Medulla oblongata (tissue), 1 donor: ENCODE measurements around the gene EFNA4.
A peak's percentile ranks its signal among the peaks of the same experiment; 100 is the strongest.

ENCODE experiments used
- DNase-seq: peaks from one replicate; pipeline ENCODE4 v3.0.0-alpha.2; 2015; ENCODE audit errors: extremely low spot score

EFNA4 gene, protein sequence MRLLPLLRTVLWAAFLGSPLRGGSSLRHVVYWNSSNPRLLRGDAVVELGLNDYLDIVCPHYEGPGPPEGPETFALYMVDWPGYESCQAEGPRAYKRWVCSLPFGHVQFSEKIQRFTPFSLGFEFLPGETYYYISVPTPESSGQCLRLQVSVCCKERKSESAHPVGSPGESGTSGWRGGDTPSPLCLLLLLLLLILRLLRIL

DNA sequence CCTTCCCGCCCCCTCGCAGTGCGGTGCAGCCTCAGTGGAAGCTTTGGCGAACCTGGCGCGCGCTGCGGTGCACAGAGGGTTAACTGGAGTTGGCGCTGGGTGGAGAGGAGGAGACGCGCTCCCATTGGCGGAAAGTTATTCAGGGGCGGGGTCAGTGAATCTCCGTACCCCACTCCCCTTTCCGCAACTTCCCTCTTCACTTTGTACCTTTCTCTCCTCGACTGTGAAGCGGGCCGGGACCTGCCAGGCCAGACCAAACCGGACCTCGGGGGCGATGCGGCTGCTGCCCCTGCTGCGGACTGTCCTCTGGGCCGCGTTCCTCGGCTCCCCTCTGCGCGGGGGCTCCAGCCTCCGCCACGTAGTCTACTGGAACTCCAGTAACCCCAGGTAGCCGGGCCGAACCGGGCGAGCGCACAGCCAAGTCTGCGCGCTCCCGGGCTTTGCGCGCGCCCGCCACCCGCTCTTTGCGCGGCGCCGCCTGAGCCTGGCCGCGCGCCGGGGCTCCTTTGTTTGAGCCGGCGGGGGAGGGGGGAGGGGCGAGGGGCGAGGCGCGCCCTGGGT lies at the start of gene EFNA4:
Gene EFNA4, plus strand, starts transcription at position 191 of the 561 bp plus-strand sequence. Its CDS starts 84 bp downstream, at position 275.
- DNase-seq = peak; percentile 79

DNA sequence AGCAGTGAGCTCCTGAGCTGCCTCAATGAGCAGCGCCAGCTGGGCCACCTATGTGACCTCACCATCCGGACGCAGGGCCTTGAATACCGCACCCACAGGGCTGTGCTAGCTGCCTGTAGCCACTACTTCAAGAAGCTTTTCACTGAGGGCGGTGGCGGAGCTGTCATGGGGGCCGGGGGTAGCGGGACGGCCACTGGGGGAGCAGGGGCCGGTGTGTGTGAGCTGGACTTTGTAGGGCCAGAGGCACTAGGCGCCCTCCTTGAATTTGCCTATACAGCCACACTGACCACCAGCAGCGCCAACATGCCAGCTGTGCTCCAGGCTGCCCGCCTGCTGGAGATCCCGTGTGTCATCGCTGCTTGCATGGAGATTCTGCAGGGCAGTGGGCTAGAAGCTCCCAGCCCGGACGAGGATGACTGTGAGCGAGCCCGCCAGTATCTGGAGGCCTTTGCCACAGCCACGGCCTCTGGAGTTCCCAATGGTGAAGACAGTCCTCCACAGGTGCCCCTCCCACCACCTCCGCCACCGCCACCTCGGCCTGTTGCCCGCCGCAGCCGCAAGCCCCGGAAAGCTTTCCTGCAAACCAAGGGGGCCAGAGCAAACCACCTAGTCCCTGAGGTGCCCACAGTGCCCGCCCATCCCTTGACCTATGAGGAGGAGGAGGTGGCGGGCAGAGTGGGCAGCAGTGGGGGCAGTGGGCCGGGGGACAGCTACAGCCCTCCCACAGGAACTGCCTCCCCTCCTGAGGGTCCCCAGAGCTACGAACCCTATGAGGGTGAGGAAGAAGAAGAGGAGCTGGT lies 48.6 kb upstream of the EFNA4 start:
- no peak for DNase-seq

DNA sequence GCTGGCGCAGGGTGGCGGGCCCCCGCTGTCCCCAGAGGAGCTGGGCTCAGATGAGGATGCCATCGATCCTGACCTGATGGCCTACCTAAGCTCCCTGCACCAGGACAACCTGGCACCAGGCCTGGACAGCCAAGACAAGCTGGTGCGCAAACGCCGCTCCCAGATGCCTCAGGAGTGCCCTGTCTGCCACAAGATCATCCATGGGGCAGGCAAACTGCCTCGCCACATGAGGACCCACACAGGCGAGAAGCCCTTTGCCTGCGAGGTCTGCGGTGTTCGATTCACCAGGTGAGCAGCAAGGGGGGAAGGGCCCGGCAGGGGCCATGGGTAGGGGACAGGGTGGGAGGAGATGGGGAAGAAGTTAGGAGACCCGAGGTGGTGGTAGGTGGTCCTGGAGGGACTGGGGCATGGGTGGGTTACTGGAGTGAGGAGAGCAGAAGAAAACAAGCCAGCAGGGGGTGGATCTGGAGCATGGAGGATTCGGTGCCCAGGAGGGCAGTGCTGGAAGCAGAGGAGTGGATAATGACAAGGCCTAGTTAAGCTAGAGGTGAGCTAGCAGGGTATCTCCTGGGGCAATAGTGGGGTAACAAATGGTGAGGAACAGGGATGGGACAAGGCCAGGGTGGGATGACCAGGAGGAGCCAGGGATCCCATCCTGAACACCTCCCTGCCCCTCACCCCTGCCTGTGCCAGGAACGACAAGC lies 47.9 kb upstream of the EFNA4 start:
- DNase-seq = no peak

DNA sequence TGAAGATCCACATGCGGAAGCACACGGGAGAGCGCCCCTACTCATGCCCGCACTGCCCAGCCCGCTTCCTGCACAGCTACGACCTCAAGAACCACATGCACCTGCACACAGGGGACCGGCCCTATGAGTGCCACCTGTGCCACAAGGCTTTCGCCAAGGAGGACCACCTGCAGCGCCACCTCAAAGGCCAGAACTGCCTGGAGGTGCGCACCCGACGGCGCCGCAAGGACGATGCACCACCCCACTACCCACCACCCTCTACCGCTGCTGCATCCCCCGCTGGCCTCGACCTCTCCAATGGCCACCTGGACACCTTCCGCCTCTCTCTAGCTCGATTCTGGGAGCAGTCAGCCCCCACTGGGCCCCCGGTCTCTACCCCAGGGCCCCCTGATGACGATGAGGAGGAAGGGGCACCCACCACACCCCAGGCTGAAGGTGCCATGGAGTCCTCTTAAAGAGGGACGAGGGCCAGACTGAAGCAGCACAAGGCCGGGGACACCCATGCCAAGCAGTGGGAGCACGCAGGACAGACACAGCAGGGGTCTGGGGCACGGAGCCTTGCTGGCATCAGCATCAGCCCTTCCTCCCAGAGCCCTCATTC lies 47.2 kb upstream of the EFNA4 start:
- DNase-seq = no peak

DNA sequence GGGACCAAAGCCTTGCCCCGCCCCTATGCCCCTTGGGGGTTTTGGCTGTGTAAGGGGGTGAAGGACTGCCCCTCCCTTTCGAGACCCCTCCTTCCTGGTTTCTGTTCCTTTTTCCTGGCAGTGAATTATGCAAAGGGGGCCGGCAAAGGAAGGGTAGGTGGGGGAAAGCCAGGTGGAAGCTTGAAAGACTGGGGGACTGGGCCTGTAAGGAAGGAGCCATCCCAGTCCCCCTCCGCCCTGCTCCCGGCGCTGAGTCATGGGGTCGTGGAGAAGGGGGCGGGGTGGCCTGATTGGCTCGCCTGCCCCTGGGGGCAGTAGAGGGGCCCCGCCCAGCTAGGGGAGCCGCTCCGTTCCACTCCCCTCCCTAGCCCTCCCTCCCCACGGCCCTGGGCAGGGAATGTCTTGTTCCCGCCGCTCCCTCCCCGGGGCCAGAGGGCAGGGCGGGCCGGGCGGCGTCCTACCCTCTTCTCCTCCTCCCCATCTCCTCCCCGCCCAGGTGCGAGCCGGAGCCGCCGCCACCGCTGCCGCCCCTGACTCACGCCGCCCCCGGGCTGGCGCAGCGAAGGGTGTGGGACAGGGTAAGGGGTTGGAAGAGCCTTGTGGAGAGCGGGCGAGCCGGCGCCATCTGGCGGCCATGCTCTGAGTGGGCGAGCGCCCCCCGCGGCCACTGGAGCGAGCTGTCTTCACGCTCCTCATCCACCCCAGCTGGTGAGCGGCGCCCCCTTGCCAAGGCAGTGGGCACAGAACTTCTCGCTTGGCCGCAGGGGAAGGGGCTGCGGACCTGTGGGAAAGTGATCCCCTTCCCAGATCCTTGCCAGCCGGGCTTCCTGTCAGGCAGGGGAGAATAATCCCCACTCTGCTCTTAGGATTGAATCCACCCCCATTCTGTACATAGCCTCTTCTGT lies 46.2 kb upstream of the EFNA4 start:
- peak; percentile 93 for DNase-seq

DNA sequence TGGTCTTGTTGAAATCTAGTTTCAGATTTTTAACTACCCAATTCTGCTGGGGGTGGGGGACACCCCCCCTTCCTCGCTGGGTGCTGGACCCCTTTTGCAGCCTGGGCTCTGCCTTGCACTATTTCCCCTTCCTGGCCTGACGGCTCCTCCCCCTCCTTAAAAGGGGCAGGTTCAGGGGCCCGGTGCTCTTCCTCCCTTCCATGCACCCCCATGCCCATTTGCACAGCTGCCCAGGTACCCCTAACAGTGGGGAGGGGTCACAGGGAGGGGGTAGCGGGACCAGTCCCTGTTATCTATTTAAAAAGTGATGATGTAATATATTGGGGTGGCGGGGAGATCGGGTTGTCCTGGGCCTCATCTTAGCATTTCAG lies 45.6 kb upstream of the EFNA4 start:
- DNase-seq = peak; percentile 4

DNA sequence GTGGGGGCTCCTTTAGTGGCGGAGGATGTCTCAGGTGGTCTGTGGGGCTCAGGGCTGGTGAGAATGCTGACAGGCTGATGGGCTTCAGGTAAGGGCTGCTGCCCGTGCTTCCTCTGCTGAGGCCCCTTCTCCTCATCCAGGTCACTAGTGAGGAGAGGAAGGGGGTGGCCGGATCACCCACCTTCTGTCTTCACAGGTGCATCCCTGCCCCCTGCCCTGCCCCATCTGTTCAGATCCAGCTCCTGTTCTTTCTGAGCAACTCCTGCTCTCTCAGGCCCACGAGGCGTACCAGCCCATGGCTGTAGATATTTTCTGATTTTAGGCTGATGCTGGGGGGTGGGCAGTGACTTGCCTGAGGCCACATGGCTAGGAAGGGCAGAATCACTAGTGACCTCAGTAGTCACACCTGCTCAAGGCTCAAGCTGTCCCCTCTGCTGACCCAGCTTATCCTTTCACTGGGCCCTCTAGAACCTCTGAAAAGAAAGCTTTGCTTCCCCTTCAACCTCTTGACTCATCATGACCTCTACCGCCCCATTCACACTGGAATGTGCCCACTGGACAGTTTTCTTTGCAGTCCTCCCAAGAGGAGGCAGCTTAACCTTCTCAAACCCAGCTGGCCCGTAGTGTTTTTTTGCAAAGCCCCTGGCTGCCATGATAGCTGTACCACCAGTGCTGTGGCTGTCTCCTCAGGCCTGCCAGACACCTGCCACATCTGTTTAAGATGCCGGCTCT lies 44.8 kb upstream of the EFNA4 start:
- no peak for DNase-seq

DNA sequence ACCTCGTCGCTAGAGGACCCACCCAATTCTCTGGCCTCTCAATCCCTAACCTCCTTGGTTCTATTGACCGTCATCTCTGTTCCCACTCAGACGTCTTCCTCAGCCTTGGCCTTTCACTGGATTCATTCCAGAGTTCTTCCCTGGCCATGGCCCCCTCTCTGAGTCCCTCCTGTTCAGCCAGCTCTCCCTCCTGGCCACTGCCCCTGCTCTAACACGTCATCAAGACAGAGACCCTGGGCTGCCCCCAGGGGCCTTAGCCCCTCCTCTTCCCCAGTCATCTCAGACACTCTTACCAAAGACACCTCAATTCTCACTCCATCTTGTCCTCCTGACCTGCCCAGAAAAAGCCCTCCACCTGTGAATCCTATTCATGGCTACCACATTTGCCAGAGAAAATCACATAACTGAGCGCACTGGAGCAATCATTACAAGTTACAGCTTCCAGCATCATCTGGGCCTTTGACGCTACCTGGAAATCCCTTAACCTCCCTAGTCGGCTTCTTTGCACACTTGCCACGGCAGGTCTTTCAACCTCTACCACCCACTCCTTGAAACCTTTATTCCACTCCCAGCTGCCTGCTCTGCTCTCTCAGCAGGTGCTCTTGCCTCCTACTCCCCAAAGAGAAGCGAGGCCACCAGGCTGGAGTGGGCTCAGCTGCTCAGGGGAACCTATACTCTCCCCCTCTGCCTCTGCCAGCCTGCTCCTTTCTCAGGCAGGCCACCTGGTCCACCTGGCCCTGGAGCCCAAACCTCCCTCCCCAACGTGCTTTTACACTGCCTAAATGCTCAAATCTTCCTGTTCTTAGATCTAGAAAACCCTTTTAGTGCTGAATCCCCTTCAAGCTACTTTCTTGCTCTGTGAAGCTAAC lies 43.9 kb upstream of the EFNA4 start:
- DNase-seq = no peak

DNA sequence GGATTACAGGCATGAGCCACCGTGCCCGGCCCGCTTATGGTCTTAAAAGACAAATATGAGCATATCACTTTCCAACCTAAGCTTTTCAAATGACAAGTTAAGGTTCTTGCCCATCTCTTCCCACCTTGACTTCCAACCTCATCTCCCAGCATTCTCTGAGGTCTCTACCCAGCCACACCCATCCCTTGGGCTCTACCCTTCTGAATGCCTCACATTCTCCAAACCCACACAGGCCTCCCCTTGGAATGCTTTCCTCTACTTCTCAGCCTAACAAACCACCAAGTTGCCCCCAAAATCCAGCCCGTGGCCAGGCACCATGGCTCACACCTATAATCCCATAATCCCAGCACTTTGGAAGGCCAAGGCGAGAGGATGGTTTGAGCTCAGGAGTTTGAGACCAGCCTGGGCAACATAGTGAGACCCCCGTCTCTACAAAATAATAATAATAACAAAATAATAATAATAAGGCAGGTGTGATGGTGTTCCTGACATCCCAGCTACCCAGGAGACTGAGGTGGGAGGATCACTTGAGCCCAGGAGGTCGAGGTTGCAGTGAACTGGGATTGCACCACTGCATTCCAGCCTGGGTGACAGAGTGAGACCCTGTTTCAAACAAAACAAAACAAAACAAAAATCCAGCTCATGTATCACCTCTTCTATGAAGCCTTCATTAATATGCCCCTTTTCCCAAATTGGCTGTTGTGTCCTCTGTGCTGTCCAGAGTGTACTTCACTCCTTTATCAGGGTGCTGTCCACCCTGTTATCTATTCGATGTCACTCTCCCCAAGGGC lies 41.2 kb upstream of the EFNA4 start:
- no peak for DNase-seq

DNA sequence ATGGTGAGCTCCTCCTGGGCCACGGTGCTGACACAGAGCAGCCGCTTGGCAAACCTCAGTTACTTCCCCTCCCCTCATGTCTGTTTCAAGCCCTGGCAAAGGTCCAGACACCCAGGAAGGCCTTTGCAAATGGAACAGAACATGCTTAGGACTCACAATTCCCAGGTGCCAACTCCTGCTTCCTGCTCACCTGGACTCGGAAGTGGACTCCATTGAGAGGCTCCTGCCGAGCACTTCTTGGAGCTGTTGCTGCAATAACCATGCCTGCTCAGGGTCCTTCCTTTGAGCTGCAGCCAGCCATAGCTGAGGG lies 40.7 kb upstream of the EFNA4 start:
- no peak for DNase-seq

DNA sequence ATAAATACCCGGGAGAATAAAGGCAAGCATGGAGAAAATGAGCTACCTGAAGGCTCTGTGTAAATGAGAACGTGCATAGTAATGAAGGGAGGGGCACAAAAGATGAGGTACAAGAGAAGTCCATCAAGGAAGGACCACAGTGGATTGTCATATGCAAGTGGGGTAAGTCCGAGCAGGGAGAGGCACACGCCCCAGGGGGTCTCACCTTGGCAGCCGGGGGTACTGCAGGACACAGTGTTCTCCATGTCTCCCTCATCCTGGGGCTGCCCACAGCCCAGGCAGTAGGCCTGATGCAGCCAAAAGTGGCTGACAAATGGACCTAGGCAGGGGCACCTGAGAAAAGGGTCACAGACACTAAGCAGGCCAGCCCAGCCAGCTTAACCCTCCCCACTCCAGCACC lies 39.9 kb upstream of the EFNA4 start:
- DNase-seq = no peak

DNA sequence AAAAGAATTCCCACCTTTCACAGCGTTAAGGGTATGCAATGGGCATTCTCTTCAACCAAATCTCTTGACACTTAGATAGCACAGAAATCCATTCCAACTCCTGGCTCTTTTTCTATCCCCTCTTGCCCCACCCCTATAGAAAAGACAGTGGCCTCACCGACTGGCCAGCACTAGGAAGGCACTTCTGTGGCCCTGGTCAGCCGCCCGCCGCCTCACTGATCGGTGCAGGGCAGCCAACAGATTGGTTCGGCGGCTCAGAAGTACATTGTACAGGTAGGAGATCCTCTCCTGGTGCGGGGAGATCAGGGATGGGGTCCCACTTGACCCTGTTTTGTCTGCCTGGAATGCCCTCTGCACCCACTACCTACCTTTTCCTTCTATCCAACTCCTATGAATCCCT lies 39.2 kb upstream of the EFNA4 start:
- DNase-seq = no peak

DNA sequence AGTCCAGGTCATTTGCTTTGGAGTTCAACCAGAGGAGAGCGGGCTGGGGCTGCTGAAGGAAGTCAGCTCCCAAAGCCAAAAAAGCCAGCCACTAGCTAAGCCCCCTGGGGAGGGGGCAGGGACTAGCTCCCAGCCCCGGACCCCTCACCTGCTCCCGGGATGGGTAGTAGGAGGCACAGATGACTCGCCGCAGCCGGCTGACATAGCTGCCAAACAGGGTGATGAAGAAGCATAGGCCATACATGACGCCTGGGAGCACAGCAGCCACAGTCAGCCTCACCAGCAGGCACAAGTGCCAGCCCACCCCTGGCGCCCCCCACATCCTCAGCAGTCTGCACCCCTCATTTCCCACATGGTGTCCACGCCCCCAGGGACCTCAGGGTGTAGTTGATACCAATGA lies 37.4 kb upstream of the EFNA4 start:
- no peak for DNase-seq

DNA sequence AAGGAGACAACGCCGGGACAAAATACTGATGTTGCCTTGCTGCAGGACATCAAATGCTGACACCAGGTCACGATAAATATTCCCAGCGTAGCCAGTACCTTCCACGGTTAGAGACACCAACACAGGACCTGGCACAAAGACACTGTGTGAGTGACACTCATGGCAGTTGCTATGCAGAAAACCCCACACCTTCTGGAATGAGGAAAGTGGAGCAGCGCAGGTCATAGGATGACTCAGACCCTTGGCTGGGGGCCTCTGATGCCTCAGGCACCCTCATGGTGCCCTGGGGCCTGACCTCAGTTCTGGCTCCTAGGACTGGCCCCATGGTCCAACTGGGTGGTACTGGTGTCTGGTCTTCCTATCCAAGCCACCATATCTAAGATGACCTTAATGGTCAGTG lies 37.0 kb upstream of the EFNA4 start:
- DNase-seq = no peak

DNA sequence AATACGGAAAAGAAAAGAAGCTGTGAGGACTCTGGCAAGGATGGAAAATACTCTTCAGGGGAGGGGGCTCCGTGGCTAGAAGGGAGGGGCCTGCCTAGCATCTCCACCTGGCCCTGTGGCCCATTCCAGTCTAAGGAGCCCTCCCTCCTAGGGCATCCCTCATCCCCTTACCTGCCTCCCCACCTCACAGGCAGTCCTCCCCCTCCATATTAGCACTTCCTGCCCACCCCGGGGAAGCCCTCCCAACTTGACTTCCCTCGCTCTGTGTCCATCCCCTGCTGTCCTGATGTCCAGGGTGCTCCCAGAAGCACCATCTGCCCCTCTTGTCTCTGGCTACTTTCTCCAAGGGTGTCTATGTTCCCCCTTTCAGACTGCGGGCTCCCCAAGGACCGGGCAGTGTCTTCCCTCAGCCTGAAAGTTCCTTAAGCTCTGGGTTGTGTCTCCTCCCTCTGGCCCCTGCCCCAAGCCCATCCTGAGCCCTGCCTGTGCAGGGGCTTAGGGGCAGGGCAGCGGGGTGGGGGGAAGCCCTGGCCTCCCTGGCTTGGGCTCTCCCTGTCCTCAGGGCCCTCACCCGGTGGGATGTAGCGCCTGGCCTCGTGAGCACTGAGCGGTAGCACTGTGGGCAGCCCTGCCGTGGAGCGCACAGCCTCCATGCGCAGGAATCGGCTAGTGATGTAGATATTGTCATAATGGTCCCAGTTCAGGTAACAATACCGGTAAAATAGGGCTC lies 33.9 kb upstream of the EFNA4 start:
- DNase-seq = no peak

DNA sequence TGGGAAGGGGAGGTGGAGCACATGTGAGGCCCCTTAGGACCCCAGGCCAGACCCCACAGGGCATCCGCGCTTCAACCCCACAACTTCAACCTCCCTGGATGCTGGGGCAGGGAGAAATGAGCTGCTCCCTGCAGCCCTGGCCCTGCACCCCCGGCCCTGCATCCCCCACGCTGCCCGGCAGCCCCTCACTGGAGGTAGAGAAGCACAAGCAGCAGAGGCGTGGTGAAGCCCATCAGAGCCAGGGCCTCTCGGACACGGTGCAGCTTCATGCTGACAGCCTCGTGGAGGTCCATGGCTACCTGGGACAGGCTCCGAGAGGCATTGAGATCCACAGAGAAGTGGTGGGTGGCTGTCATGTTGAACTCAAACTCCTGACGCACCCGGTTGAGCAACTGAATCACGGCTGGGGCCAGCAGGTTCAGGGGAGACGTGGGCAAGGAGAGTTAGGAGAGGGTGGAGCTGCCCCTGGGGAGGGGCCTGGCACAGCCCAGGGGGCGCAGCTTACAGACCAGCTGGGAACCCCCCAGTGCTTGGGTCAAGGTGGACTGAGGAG lies 33.2 kb upstream of the EFNA4 start:
- no peak for DNase-seq

DNA sequence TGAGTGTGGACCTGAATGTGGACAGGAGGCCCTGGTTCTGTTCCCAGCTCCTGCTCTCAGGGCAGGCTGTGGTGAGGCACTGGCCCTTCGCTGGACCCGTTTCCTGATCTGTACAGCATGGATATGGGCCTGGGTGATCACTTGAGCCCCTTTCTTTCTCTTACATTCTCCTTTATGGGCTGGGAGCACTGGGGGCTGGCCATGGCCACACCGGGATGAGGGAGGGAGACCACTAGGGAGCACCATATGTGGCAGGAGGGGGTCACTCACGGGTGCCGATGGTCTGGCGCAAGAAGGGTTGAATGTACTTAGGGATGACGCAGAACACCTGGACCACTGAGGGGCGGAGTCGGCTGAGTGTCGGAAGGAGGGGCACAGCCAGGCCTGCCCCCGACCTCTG lies 32.6 kb upstream of the EFNA4 start:
- no peak for DNase-seq

DNA sequence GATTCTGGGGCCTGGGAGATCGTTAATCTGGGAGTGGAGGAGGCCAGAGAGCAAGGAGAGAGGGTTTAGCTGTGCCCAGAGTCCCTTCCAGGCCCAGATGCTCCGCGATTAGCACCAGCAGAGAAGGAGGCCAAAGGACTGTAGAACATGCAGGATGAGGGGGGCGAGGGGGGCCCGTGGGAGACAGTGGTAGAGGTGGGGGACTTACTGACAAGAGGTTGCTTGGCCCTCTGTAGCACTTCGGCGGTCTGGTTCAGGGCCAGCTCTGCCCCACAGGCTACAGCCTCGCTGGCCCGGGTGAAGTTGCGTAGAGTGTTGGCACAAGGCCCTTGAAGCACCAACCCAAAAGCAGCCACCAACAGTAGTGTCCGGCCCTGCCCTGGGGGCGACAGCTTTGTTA lies 30.7 kb upstream of the EFNA4 start:
- no peak for DNase-seq
